SK-N-SH (cell line): ENCODE measurements around the gene DBP. TPM values are rescaled to one million over a fixed set of nuclear protein-coding genes. Genes with fewer than 3 reads are reported as not detected.

Experiments used
- ELF1 ChIP-seq: IDR thresholded peaks from 2 replicates; pipeline ENCODE4 v1.4.0; 2012
- EZH2phosphoT487 ChIP-seq: fragments of 200-600 bp; sonication (generic); IDR thresholded peaks from 2 replicates; pipeline ENCODE4 v1.6.1; 2017; ENCODE audit warnings: low read depth, mixed run types, mild to moderate bottlenecking, antibody characterized with exemption, moderate library complexity, borderline replicate concordance
- JUND ChIP-seq: IDR thresholded peaks from 2 replicates; pipeline ENCODE4 v1.4.0; 2012
- MXI1 ChIP-seq: IDR thresholded peaks from 2 replicates; pipeline ENCODE4 v1.6.1; 2012; ENCODE audit warnings: mild to moderate bottlenecking, low read depth, low read length, improper control_type of control experiment
- NFIC ChIP-seq: IDR thresholded peaks from 2 replicates; pipeline ENCODE4 v1.4.0; 2012; ENCODE audit warnings: borderline replicate concordance
- POLR2AphosphoS5 ChIP-seq: IDR thresholded peaks from 2 replicates; pipeline ENCODE4 v1.6.1; 2012; ENCODE audit warnings: low read depth, low read length
- RAD21 ChIP-seq: IDR thresholded peaks from 2 replicates; pipeline ENCODE4 v1.6.1; 2012; ENCODE audit warnings: mild to moderate bottlenecking, low read length
- SIN3A ChIP-seq: IDR thresholded peaks from 2 replicates; pipeline ENCODE4 v1.6.1; 2012; ENCODE audit warnings: low read depth, mild to moderate bottlenecking, low read length, moderate library complexity, borderline replicate concordance
- TCF12 ChIP-seq: IDR thresholded peaks from 2 replicates; pipeline ENCODE4 v1.4.0; 2012
- TEAD4 ChIP-seq: IDR thresholded peaks from 2 replicates; pipeline ENCODE4 v1.4.0; 2012; ENCODE audit warnings: mild to moderate bottlenecking, borderline replicate concordance; ENCODE audit not compliant: insufficient read depth
- USF2 ChIP-seq: fragments of 150-350 bp; IDR thresholded peaks from 2 replicates; pipeline ENCODE4 v1.6.1; 2017; ENCODE audit warnings: antibody characterized with exemption, low read length, low read depth, borderline replicate concordance
- YY1 ChIP-seq: IDR thresholded peaks from 2 replicates; pipeline ENCODE4 v1.4.0; 2012; ENCODE audit warnings: low read depth, mild to moderate bottlenecking
- polyA plus RNA-seq, 3 experiments: library from polyadenylated mRNA; depleted of rRNA; stranded (reverse); fragments of >200 nt; gene quantifications; 2 replicates each; pipeline ENCODE4 v1.2.3, GENCODE V29; 2012
- TF ChIP-seq, protein P1 (sequence below): IDR thresholded peaks from 2 replicates; pipeline ENCODE4 v1.4.0; 2012; ENCODE audit warnings: low read depth, borderline replicate concordance
- TF ChIP-seq, protein P2 (sequence below): IDR thresholded peaks from 2 replicates; pipeline ENCODE4 v1.4.0; 2012; ENCODE audit warnings: low read depth, borderline replicate concordance
- TF ChIP-seq, protein P3 (sequence below): IDR thresholded peaks from 2 replicates; pipeline ENCODE4; 2012
- TF ChIP-seq, protein P4 (sequence below): IDR thresholded peaks from 2 replicates; pipeline ENCODE4 v1.4.0; 2012; ENCODE audit warnings: low read depth

Gene DBP
- polyA plus RNA-seq, 1 of the 3 experiments (the other 2 are of a cell fraction), result 12.6 TPM

DNA sequence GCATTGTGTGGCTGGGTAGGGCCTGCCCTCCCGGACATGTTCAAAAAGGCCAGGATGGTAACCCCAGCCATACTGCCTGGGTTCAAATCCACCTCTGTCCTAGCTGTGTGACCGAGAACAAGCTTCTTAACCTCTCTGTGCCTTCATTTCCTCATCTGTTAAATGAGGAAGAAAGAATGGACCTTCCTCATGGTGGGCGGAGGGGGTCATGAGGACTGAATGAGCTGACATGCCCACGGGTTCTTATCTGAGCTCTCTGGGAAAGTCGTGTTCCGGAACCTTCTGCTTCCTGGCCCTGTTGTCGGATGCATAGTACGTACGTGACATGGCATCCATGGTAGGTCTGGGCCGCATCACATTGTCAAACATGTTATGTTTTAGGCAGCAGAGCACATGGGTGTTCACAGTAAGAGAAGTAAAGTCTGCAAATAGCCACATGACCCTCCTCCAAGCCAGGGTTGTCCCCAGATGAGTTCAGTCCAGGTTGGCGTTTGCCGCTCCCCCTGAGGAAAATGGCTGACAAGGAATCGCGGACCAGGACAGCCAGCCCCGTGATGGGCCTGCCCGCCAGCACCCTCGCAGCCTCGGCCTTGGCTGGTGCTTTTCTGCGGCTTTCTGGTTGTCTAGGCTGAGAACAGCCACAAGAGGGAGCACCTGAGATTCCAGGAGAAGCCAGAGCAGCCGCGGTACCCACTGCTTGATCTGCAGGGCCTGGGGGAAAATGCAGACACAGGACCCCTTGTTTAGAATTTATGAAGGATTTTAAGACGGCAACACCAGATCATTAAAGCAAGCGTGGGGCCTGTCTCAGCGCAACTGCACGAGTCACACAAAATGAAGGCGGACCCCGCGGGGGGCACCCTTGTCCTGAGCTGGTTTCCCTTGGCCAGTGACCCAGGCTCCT lies 38.0 kb upstream of the DBP start (continued):
- TF ChIP-seq RAD21 (peak; percentile 79), ELF1 (no peak), SIN3A (no peak), TEAD4 (no peak), MXI1 (no peak), USF2 (no peak), TCF12 (no peak), YY1 (peak; percentile 60; the same call in 1 of the 2 replicates), JUND (no peak), NFIC (no peak), POLR2AphosphoS5 (no peak), EZH2phosphoT487 (no peak)
- TF ChIP-seq, protein P1, sequence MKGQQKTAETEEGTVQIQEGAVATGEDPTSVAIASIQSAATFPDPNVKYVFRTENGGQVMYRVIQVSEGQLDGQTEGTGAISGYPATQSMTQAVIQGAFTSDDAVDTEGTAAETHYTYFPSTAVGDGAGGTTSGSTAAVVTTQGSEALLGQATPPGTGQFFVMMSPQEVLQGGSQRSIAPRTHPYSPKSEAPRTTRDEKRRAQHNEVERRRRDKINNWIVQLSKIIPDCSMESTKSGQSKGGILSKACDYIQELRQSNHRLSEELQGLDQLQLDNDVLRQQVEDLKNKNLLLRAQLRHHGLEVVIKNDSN, result no peak
- TF ChIP-seq, protein P2, sequence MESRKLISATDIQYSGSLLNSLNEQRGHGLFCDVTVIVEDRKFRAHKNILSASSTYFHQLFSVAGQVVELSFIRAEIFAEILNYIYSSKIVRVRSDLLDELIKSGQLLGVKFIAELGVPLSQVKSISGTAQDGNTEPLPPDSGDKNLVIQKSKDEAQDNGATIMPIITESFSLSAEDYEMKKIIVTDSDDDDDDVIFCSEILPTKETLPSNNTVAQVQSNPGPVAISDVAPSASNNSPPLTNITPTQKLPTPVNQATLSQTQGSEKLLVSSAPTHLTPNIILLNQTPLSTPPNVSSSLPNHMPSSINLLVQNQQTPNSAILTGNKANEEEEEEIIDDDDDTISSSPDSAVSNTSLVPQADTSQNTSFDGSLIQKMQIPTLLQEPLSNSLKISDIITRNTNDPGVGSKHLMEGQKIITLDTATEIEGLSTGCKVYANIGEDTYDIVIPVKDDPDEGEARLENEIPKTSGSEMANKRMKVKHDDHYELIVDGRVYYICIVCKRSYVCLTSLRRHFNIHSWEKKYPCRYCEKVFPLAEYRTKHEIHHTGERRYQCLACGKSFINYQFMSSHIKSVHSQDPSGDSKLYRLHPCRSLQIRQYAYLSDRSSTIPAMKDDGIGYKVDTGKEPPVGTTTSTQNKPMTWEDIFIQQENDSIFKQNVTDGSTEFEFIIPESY, result no peak
- TF ChIP-seq, protein P3, sequence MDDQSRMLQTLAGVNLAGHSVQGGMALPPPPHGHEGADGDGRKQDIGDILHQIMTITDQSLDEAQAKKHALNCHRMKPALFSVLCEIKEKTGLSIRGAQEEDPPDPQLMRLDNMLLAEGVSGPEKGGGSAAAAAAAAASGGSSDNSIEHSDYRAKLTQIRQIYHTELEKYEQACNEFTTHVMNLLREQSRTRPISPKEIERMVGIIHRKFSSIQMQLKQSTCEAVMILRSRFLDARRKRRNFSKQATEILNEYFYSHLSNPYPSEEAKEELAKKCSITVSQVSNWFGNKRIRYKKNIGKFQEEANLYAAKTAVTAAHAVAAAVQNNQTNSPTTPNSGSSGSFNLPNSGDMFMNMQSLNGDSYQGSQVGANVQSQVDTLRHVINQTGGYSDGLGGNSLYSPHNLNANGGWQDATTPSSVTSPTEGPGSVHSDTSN, result no peak
- TF ChIP-seq, protein P4, sequence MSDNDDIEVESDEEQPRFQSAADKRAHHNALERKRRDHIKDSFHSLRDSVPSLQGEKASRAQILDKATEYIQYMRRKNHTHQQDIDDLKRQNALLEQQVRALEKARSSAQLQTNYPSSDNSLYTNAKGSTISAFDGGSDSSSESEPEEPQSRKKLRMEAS, result no peak
- TF ChIP-seq, all 33 proteins: peak for 6
